ENCODE data around the gene KLHL29.

- TF ChIP-seq CTCF (IDR thresholded peaks at IDR 0.05; ENCODE audit: low read depth, low read length, poor library complexity, severe bottlenecking): no peak
- no peak for TF ChIP-seq EZH2phosphoT487 (IDR thresholded peaks at IDR 0.05; ENCODE audit: borderline replicate concordance, low read length)
These were observed 112.6 kb downstream of the KLHL29 start for GRCh38 chr2:23497536-23497935.
